CD4-positive, alpha-beta memory T cell (primary cell): Measurements from ENCODE around the gene UBXN7. TPM values are rescaled to one million over a fixed set of nuclear protein-coding genes. Genes with fewer than 3 reads are reported as not detected.
"Not testable (repeated sequence)": the region's sequence is repeated elsewhere in the genome, so short reads cannot be mapped to it uniquely, and the experiment has no call there.

Experiments
- CTCF ChIA-PET: fragments of 350-600 bp; sonication (Branson Sonifier 250); formaldehyde crosslinking; loops from one replicate; lab custom pipeline; 2021; ENCODE audit warnings: inconsistent platforms; ENCODE audit not compliant: partially characterized antibody; lab: Charles Lee
- POLR2A ChIA-PET: fragments of 350-600 bp; sonication (Branson Sonifier 250); formaldehyde crosslinking; loops from one replicate; lab custom pipeline; 2021; ENCODE audit not compliant: partially characterized antibody; lab: Charles Lee
- DNase-seq, 5 donors: peaks; one replicate each; pipeline versions ENCODE4 v3.0.0 to v3.0.0-alpha.2; 2020 to 2022; ENCODE audit warnings: mixed read lengths in 1 of 5
- H3K27ac ChIP-seq: one replicate; pipeline ENCODE4 v1.7.0; 2013; ENCODE audit warnings: low read depth, low read length
- H3K27me3 ChIP-seq: 2 replicates; pipeline ENCODE4 v1.7.0; 2013; ENCODE audit warnings: mild to moderate bottlenecking, low read length, moderate library complexity; ENCODE audit not compliant: insufficient read depth
- H3K36me3 ChIP-seq: 2 replicates; pipeline ENCODE4 v1.7.0; 2013; ENCODE audit warnings: mild to moderate bottlenecking, low read length, moderate library complexity; ENCODE audit not compliant: insufficient read depth
- H3K4me1 ChIP-seq: 2 replicates; pipeline ENCODE4 v1.7.0; 2013; ENCODE audit warnings: mild to moderate bottlenecking, low read length, moderate library complexity; ENCODE audit not compliant: insufficient read depth
- H3K4me3 ChIP-seq, 2 donors: one replicate each; pipeline ENCODE4 v1.7.0; 2013; ENCODE audit warnings: low read length in 2 of 2, mild to moderate bottlenecking in 1 of 2
- H3K9me3 ChIP-seq, 2 donors: one replicate each; pipeline ENCODE4 v1.7.0; 2013; ENCODE audit warnings: low read length in 2 of 2, control low read depth in 1 of 2; ENCODE audit not compliant: control insufficient read depth in 1 of 2
- H3K27ac Mint-ChIP-seq, 7 donors: one replicate each; pipeline ENCODE4 v1.8.0; 2020 to 2021; ENCODE audit warnings: mixed read lengths in 7 of 7, mild to moderate bottlenecking in 6 of 7, inconsistent platforms in 3 of 7, moderate library complexity in 3 of 7
- H3K27me3 Mint-ChIP-seq, 2 donors: one replicate each; pipeline ENCODE4 v1.8.0; 2020 to 2021; ENCODE audit warnings: mixed read lengths in 2 of 2
- H3K36me3 Mint-ChIP-seq, 2 donors: one replicate each; pipeline ENCODE4 v1.8.0; 2020 to 2021; ENCODE audit warnings: mixed read lengths in 2 of 2, inconsistent platforms in 1 of 2, mild to moderate bottlenecking in 1 of 2
- H3K4me1 Mint-ChIP-seq, 4 donors: one replicate each; pipeline ENCODE4 v1.8.0; 2020 to 2021; ENCODE audit warnings: mixed read lengths in 4 of 4, mild to moderate bottlenecking in 1 of 4
- H3K4me3 Mint-ChIP-seq, 8 donors: one replicate each; pipeline ENCODE4 v1.8.0; 2020 to 2021; ENCODE audit warnings: mixed read lengths in 8 of 8, mild to moderate bottlenecking in 7 of 8, moderate library complexity in 6 of 8, inconsistent platforms in 3 of 8
- H3K9me3 Mint-ChIP-seq, 8 donors: one replicate each; pipeline ENCODE4 v1.8.0; 2020 to 2021; ENCODE audit warnings: mixed read lengths in 8 of 8, mild to moderate bottlenecking in 5 of 8, inconsistent platforms in 3 of 8, moderate library complexity in 1 of 8
- intact Hi-C: fragments of 100-400 bp; cut with micrococcal nuclease; formaldehyde crosslinking; loops from one replicate; pipeline ENCODE4 v1.15.1; 2023
- polyA plus RNA-seq, 2 donors: library from polyadenylated mRNA; unstranded; fragments of 300-500 nt; fragmentation: Illumina TruSeq; gene quantifications; one replicate each; pipeline ENCODE4 v1.2.3, GENCODE V29; 2021
- total RNA-seq, 2 experiments: library from RNA; stranded (reverse); gene quantifications; one replicate each; pipeline ENCODE4 v1.2.3, GENCODE V29; 2021

The UBXN7 gene
- total and polyA plus RNA-seq, 4 experiments from 2014 or later: 16.8 to 90.8 (median 52.1) TPM

DNA sequence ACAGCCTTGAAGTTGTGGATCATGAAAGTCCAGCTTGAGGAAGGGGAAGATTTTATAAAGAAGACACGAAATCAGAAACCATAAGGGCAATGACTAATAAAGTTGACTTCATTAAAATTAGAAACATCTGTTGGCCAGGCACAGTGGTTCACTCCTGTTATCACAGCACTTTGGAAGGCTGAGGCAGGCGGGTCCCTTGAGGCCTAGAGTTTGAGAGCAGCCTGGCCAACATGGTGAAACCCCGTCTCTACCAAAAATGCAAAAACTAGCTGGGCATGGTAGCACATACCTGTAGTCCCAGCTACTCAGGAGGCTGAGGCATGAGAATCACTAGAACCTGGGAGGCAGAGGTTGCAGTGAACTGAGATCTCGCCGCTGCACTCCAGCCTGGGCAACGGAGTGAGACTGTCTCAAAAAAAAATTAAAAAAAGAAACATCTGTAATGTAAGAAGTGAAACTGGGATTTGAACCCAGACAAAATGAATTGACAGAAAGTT is 7.9 kb upstream of the UBXN7 start:
- H3K36me3 ChIP-seq: no peaks in the 10 kb centered on the region
- POLR2A ChIA-PET: interaction anchor here (1.2 kb wide), 1 partner anchor 8 kb away, joined by 4 read pairs; the partner anchor contains the start of gene UBXN7
- intact Hi-C loops: no loop called here
- Mint-ChIP-seq H3K27me3 (no peaks in the 10 kb centered on the region), H3K4me3 (no peak overlapping the region), H3K36me3 (no peaks in the 10 kb centered on the region), H3K4me1 (peaks cover 0 to 2% (median under 1%) of the 10 kb centered on the region in 4 donors), H3K27ac (peak overlapping the region in 2 of 7 donors; percentile 8 to 25), H3K9me3 (peaks cover 0 to 2% (median 0%) of the 10 kb centered on the region in 8 donors)
- no peaks in the 10 kb centered on the region for H3K27me3 ChIP-seq
- no peak for DNase-seq
- H3K4me1 ChIP-seq: no peaks in the 10 kb centered on the region
- H3K27ac ChIP-seq: no peak overlapping the region
- H3K9me3 ChIP-seq: no peaks in the 10 kb centered on the region
- H3K4me3 ChIP-seq: no peak overlapping the region
- CTCF ChIA-PET: no interaction called here

DNA sequence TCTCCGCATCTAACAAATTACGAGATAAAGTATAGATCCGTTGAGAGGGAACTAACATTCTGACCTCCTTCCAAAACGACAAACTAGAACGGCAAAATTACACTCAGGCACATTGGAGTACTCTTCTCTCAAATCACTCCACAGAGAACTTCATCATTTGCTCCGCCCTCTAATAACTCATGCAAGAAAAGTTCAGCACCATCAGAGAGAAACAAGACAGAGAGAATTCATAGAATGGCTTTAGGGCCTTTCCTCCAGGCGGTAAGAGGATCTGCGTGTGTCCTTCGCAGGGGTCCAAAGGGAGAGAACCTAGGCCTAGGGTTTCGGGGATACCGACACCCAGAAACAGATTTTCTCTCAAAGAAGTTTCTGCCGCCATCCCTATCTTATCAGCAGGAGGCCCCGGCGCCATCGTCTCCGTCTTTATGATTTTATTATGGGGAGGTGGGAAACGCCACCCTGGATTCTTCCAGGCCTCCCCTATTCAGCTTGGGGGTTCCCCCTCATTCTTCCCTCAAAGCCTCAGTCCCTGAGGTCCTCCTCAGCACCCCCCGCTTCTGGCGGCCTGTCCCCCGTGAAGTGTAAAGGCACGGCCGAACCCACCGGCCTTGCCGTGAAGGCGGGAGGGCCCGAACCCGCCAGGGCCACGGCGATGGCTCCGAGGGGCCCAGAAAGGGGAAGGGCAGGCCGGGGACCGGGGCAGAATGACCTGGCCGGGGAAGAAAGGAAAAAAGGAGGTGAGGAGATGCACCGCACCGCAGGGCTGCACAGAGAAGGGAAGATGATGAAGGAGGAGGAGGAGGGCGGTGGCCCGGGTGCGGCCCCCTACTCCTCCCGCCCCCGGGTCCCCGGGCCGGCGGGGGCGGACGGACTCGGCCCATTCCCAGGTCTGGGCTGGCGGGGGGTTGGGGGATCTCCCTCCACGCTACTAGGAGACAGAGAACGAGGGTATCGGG is 768 bp downstream of the UBXN7 start:
- DNase-seq: peak; percentile 23 to 44 (median 26)
- intact Hi-C loops: loop anchor here (1.0 to 5.0 kb wide), 7 partner anchors 41 to 511 kb away; partner anchors contain the start of genes CEP19, DYNLT2B, FBXO45 and NCBP2
- Histone ChIP-seq H3K36me3 (peaks cover 3% of the 10 kb centered on the region), H3K9me3 (no peaks in the 10 kb centered on the region), H3K27me3 (no peaks in the 10 kb centered on the region), H3K4me1 (peaks cover 22% of the 10 kb centered on the region), H3K27ac (peak overlapping the region; percentile 81), H3K4me3 (peak overlapping the region; percentile 64 to 85)
- Mint-ChIP-seq H3K27ac (peak overlapping the region; percentile 80 to 97 (median 96)), H3K36me3 (peaks cover 5 to 22% of the 10 kb centered on the region in 2 donors), H3K4me3 (peak overlapping the region; percentile 70 to 97 (median 85)), H3K4me1 (peaks cover 11 to 42% (median 16%) of the 10 kb centered on the region in 4 donors), H3K27me3 (no peaks in the 10 kb centered on the region), H3K9me3 (peaks cover 0 to 2% (median 0%) of the 10 kb centered on the region in 8 donors)
- ChIA-PET POLR2A (interaction anchor here (0.7 to 1.8 kb wide), 10 partner anchors 9 to 536 kb away, joined by 3 to 19 read pairs (median 4); partner anchors contain the start of genes DYNLT2B, FBXO45, RNF168 and WDR53), CTCF (interaction anchor here (1.0 kb wide), 1 partner anchor 37 kb away, joined by 3 read pairs; no protein-coding TSS in a partner anchor)

DNA sequence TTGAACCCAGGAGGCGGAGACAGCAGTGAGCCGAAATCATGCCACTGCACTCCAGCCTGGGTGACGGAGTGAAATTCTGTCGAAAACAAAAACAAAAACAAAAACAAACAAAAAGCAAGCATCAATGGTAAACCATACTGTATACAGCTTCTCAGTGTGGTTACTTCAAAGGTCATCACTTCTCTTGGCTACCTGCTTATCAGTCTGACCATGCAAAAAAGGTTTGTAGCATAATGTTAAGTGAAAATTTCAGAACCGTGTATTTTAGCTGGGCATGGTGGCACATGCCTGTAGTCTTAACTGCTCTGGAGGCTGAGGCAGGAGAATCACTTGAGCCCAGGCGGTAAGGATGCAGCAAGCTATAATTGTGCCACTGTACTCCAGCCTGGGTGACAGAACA is 4.2 kb downstream of the UBXN7 start:
- Histone ChIP-seq H3K4me3 (no peak overlapping the region), H3K36me3 (peaks cover 3% of the 10 kb centered on the region), H3K27me3 (no peaks in the 10 kb centered on the region), H3K4me1 (peaks cover 21% of the 10 kb centered on the region), H3K9me3 (no peaks in the 10 kb centered on the region), H3K27ac (no peak overlapping the region)
- ChIA-PET CTCF (interaction anchor here (1.0 kb wide), 1 partner anchor 283 kb away, joined by 3 read pairs; no protein-coding TSS in a partner anchor), POLR2A (no interaction called here)
- H3K4me3 Mint-ChIP-seq: no peak overlapping the region
- no peaks in the 10 kb centered on the region for H3K27me3 Mint-ChIP-seq
- intact Hi-C loops: no loop called here
- DNase-seq: no peak
- no peaks in the 10 kb centered on the region for H3K9me3 Mint-ChIP-seq
- peaks cover 5 to 31% of the 10 kb centered on the region in 2 donors for H3K36me3 Mint-ChIP-seq
- H3K27ac Mint-ChIP-seq: no peak overlapping the region
- H3K4me1 Mint-ChIP-seq: peaks cover 20 to 64% (median 30%) of the 10 kb centered on the region in 4 donors

DNA sequence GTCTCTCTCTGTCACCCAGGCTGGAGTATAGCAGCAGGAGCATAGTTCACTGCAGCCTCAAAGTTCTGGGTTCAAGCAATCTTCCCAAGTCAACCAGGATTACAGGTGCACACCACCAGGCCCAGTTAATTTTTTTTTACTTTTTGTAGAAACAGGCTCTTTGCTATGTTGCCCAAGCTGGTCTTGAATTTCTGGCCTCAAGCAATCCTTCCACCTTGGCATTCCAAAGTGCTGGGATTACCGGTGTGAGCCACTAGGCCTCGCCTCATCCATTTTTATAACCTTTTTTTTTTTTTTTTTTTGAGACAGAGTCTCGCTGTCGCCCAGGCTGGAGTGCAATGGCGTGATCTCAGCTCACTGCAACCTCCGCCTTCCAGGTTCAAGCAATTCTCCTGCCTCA is 7.8 kb downstream of the UBXN7 start:
- H3K4me3 Mint-ChIP-seq, H3K36me3 ChIP-seq, H3K27me3 ChIP-seq, H3K27ac ChIP-seq, H3K27me3 Mint-ChIP-seq, DNase-seq, CTCF ChIA-PET, H3K9me3 Mint-ChIP-seq, H3K9me3 ChIP-seq, H3K4me3 ChIP-seq, POLR2A ChIA-PET, intact Hi-C loops: not testable (repeated sequence)
- peaks cover 11% of the 10 kb centered on the region for H3K4me1 ChIP-seq
- Mint-ChIP-seq H3K4me1 (peaks cover 28 to 73% (median 38%) of the 10 kb centered on the region in 4 donors), H3K36me3 (peaks cover 5 to 20% of the 10 kb centered on the region in 2 donors), H3K27ac (peak overlapping the region in 1 of 7 donors; percentile 22)

DNA sequence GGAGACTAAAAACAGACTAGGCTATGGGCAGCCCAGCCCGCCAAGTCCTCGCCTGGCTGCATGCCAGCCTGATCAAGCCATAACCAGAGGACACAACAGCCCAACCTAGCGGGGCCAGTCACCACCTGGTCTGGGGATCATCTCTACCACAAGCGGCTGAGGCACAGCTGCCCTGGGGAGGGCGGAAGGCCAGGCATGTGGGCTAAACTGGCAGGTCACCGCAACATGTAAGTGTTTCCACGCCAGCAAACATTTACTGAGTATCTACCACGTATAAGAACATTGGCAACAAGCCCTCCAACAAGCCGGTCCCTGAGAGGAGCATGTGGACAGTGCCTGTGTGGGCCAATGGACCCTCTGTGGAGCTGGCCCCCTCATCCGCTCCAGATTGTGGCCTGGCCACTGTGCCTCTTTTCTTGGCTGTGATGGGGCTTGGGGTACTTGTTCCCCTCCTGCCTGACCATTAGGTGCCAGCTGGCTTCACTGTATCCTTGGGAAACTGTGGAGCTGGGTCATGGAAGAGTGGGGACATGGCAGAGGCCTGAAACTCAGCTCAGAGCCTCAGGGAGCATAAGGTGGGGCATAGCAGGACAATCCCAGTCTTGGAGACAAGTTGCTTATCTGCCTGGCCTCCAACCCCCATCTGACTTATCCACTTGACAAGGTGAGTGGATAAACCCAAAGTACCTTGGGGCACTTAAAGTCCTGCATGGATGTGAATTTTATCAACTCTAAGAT is 9.0 kb downstream of the UBXN7 start:
- peaks cover 5 to 23% of the 10 kb centered on the region in 2 donors for H3K36me3 Mint-ChIP-seq
- POLR2A ChIA-PET: no interaction called here
- intact Hi-C loops: no loop called here
- Histone ChIP-seq H3K36me3 (peaks cover 3% of the 10 kb centered on the region), H3K27ac (no peak overlapping the region), H3K4me1 (peaks cover 10% of the 10 kb centered on the region), H3K4me3 (no peak overlapping the region), H3K27me3 (no peaks in the 10 kb centered on the region), H3K9me3 (no peaks in the 10 kb centered on the region)
- no peak for DNase-seq
- peaks cover 36 to 81% (median 47%) of the 10 kb centered on the region in 4 donors for H3K4me1 Mint-ChIP-seq
- no peak overlapping the region for H3K4me3 Mint-ChIP-seq
- H3K27me3 Mint-ChIP-seq: no peaks in the 10 kb centered on the region
- H3K9me3 Mint-ChIP-seq: no peaks in the 10 kb centered on the region
- peak overlapping the region in 2 of 7 donors; percentile 27 to 42 for H3K27ac Mint-ChIP-seq
- CTCF ChIA-PET: no interaction called here

DNA sequence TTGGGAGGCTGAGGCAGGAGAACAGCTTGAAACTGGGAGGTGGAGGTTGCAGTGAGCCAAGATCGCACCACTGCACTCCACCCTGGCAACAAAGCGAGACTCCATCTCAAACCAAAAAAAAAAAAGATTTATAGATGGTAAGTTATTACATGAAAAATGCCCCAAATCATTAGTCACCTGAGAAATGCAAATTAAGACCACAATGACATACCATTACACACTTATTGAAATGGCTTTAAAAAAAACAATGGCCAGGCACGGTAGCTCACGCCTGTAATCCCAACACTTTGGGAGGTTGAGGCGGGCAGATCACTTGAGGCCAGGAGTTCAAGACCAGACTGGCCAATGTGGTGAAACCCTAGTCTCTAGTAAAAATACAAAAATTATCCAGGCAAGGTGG is 10.6 kb downstream of the UBXN7 start:
- H3K9me3 Mint-ChIP-seq, intact Hi-C loops, H3K27ac ChIP-seq, H3K27ac Mint-ChIP-seq, H3K4me3 ChIP-seq, H3K36me3 ChIP-seq, DNase-seq, H3K27me3 Mint-ChIP-seq, H3K4me3 Mint-ChIP-seq, H3K9me3 ChIP-seq, H3K27me3 ChIP-seq: not testable (repeated sequence)
- Mint-ChIP-seq H3K4me1 (peaks cover 40 to 73% (median 49%) of the 10 kb centered on the region in 4 donors), H3K36me3 (peaks cover 3 to 15% of the 10 kb centered on the region in 2 donors)
- CTCF ChIA-PET: interaction anchor here (0.7 to 1.4 kb wide), 2 partner anchors 107 to 164 kb away, joined by 3 read pairs; no protein-coding TSS in a partner anchor
- POLR2A ChIA-PET: interaction anchor here (0.6 kb wide), 1 partner anchor 44 kb away, joined by 3 read pairs; no protein-coding TSS in a partner anchor
- H3K4me1 ChIP-seq: peaks cover 10% of the 10 kb centered on the region
